Measurements from ENCODE around the gene FSD1.

Gene FSD1

DNA sequence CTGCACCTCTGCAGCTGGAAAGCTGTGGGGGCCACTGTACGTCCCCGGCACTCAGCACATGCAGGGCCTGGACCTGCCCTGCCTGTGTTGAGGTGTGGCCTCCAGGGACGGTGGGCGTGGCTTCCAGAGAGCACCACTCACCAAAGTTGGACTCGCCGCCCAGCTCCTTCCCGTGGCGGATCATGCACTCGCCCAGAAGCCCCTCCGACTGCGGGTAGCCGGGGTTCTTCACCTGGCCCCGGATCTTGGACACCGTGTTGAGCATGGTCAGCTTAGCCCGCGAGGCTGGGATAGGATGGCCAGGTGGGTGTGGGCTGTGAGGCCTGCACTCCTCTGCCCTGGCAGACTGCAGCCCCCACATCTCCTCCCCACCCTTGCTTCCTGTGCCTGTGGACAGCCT, 60.9 kb downstream of the FSD1 start:
- DNase-seq (ENCODE audit: low spot score): no peak

GRCh38 chr19:4365791-4366665, 61.6 kb downstream of the FSD1 start:
- no peak for DNase-seq (ENCODE audit: low spot score)

DNA sequence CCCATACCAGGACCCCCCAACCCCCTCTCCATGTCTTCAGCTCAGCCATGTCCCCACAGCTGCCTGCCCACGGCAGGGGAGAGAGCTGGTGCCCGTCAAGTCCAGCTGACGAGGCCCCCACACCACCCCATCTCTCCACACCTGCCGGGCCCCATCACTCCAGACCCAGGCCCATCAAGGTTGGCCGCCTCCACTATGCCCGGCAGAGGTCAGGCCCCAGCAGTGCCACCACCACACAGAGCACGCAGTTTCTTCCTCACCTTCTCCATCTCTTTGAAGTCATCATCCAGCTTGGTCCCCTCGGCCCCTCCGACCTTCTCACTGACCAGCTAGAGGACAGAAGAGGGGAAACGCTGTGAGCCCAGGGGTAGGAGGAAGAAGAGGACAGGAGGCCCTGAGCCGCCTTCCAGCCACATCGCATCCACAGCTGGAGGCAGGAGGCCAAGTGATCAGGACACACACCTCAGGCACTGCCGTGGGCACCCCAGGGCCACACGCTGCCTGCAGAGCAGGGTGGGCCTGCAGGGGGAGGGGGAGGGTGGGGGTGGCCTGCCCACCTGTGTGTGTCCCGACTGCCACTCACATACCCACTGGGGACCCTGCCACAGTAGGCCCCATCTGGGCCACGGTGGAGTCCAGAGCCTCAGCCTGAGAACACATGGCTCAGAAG, 62.4 kb downstream of the FSD1 start:
- DNase-seq (ENCODE audit: low spot score): no peak

DNA sequence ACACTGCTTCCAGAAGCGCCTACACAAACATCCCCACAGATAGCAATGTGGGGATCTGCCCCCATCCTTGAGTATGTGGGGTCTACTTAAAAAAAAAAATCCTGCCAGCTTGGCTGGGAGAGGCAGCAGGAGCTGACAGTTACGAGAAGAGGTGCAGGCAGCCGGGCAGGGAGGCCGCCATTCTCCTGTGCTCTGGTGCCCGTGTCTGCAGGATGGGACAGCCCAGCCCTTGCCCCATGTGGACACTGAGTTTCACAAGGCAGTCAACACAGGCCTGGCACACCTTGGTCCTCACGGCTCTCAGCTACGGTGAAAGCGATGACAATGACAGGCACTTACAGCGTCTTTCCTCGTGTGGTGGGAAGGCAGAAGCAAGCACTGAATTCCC, 62.9 kb downstream of the FSD1 start:
- no peak for DNase-seq (ENCODE audit: low spot score)

DNA sequence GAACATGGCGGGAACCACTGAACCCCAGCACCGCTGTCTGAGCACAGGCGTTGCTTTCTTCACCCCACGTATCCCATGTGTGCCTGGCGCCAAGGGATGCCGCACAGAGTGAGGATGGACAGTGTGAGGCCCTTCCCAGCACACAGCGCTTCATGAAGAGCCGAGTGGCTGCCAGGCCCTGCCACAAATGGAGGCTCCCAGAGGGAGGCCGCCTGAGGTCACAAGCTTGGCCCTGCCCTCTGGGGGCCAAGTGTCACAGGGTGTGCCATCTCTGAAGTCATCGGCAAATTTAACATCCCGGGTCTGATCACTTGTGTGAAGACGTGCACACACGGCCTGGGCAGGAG, 63.4 kb downstream of the FSD1 start:
- no peak for DNase-seq (ENCODE audit: low spot score)

DNA sequence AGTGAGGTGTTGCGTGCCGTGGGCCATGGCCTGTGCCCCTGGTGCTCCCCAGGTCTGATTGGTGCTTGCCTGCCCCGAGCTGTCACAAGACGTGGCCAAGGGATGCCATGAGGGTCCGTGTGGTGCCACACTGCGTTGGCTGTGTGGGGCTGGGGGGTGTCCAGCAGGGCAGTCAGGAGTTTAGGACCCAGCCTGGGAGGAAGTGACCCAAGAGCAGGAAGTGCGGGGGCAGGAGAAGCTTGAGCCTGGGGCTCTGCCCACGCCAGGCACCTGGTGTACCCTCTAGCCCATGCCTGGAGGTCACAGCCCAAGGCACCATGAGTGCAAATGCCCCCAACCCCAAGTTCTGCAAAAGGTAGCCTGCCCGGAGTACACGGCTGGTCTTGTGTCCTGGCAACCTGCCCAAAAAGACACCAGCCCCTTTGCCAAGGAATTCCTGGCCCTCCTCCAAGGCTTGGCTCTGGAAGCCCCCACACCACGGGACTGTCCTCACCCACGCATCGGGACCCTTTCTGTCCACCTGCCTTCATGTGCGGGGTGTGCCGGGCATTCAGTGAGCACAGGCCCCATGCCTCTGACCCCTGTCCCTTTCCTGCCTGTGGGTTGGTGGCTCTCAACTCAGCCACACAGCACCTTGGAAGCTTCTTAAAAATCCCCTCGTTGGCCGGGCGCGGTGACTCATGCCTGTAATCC, 63.9 kb downstream of the FSD1 start:
- no peak for DNase-seq (ENCODE audit: low spot score)

- peak; percentile 87 for DNase-seq (ENCODE audit: low spot score)
Observed at GRCh38 chr19:4369109-4369887, 64.9 kb downstream of the FSD1 start.

DNA sequence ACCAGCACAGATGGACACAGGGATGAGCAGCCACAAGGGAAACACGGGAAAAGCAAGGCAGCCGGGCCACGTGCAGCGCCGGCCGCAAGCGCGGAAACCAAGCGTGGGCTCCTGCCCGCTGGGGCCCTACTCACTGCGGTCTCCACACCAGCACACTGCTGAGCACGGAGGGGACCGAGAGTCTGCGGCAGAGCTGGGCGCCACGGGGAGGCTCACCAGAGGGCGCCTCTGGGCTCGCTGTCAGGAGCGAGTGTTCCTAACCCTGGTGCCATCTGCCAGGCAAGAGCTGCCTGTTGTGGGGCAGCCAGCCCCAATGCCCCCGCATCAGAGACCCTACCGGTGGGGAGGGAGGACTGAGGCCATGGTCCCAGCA, 65.5 kb downstream of the FSD1 start:
- DNase-seq (ENCODE audit: low spot score): peak; percentile 75

DNA sequence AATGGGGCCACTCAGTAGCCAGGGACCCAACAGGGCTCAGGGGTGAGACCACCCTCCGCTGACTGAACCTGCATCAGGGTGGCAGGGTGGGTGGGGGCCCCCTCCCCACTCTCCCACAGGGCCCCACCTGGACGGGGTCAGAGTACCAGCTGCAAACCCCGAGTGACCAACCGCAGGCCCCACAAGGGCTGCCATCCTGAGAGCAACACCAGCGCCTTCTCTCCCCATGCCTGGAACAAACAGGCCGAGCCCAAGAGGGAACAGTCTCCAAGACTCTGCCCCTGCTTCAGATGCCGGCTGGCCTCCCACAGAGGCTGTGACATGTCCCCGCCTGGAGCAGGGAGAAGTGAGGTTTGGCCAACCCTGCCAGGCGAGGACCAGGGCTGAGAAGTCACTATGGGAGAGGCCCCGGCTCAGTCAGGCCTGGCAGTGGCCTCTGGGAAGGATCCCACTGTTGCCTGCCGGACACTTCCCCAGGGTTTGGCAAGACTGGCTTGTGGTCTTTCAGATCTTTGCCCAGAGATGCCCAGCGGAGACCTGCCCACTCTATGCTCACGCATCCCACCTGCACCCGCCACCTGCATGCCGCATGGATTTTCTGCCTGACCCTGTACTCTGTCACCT, 66.1 kb downstream of the FSD1 start:
- DNase-seq (ENCODE audit: low spot score): no peak

DNA sequence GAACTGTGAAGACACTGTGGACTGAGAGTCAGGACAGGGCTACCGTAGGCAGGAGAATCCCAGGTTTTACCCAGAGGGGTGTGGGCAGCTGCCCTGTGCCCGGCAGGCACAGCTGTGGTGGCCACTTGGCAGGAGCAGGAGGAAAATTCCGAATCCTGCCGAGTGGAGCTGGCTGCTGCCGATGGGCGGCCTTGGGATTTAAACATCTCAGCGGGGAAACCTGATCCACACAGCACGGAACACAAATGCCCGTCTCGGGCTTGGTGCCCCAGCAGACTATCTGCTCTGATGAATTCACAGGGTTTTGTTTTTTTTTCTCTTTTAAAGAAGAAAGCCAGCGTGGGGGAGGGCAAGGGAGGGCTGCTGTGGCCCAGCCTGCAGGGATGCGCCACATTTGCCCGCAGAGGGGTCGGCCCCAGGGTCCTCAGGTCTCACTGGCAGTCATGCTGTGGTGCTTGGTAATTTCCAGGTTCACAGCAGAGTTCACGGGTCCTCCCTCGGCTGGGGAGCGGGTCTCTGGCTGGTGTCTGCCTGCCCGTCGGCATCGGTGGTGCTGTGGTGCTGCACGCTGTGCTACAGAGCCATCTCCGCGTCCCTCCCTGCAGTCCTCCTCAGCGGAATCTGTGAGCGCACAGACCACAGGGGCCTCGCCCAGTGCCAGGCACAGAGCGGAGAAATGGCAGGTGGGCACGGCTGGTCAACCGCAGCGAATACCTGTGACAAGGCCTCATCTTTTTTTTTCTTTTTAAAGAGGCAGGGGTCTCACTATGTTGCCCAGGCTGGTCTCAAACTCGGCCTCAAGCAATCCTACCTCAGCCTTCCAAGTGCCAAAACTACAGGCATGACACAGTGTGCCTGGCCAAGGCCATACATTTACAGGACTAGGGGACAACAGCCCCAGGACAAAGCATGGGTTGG, 67.1 kb downstream of the FSD1 start:
- no peak for DNase-seq (ENCODE audit: low spot score)

GRCh38 chr19:4372165-4373012, 68.0 kb downstream of the FSD1 start:
- DNase-seq (ENCODE audit: low spot score): no peak

- DNase-seq (ENCODE audit: low spot score): no peak
Observed at GRCh38 chr19:4373013-4373367, 68.6 kb downstream of the FSD1 start.

All from activated CD4-positive, alpha-beta T cell treated with anti-CD3 and anti-CD28 coated beads, Interleukin-2, Interleukin-4, amounts not matched to agents 100 ng/mL and 50 ng/mL, durations not matched to agents 16 hours and 8 hours (primary cell).